HL-60 (cell line): Measurements from ENCODE around the gene DOK6.

Source experiments
- DNase-seq, 2 experiments: peaks; one replicate each; pipeline ENCODE4 v3.0.0-alpha.2; 2010 to 2020; ENCODE audit warnings: low read depth in 1 of 2, low spot score in 1 of 2
- H3K27ac ChIP-seq: fragments of 250-450 bp; sonication (Bioruptor Pico); replicated peaks from 2 replicates; pipeline ENCODE4 v1.5.1; 2020; ENCODE audit warnings: mild to moderate bottlenecking, moderate library complexity
- H3K27me3 ChIP-seq: fragments of 250-450 bp; sonication (Bioruptor Pico); 2 replicates; pipeline ENCODE4 v1.5.1; 2021; ENCODE audit warnings: mild to moderate bottlenecking, moderate library complexity; ENCODE audit not compliant: insufficient read depth, poor library complexity, severe bottlenecking
- H3K4me3 ChIP-seq: replicated peaks from 2 replicates; pipeline ENCODE4 v1.5.1; 2011; ENCODE audit warnings: mild to moderate bottlenecking, control low read depth, low read length; ENCODE audit not compliant: insufficient read depth
- CTCF ChIP-seq: IDR thresholded peaks from one replicate; pipeline ENCODE4 v1.5.1; 2011; ENCODE audit warnings: low read length, control low read depth, inconsistent platforms; ENCODE audit not compliant: insufficient read depth
- GABPA ChIP-seq: IDR thresholded peaks from 2 replicates; pipeline ENCODE4 v1.6.1; 2012; ENCODE audit warnings: low read depth
- POLR2AphosphoS5 ChIP-seq: IDR thresholded peaks from 2 replicates; pipeline ENCODE4 v1.6.1; 2012; ENCODE audit warnings: low read depth
- REST ChIP-seq: IDR thresholded peaks from 2 replicates; pipeline ENCODE4 v1.6.1; 2012; ENCODE audit warnings: low read depth; ENCODE audit not compliant: insufficient replicate concordance
- SPI1 ChIP-seq: IDR thresholded peaks from 2 replicates; pipeline ENCODE4 v1.6.1; 2012; ENCODE audit warnings: low read depth, mild to moderate bottlenecking, borderline replicate concordance

DOK6 gene

GRCh38 chr18:69648486-69648885 is 247.8 kb downstream of the DOK6 start:
- Histone ChIP-seq H3K27me3 (no peaks in the 10 kb centered on the region), H3K27ac (no peak overlapping the region), H3K4me3 (no peak overlapping the region)
- no peak for DNase-seq
- TF ChIP-seq SPI1 (no peak), POLR2AphosphoS5 (no peak), GABPA (no peak), REST (no peak), CTCF (no peak)

GRCh38 chr18:69649684-69650083 is 249.0 kb downstream of the DOK6 start:
- TF ChIP-seq CTCF (no peak), GABPA (no peak), POLR2AphosphoS5 (no peak), REST (no peak), SPI1 (no peak)
- H3K27me3 ChIP-seq = no peaks in the 10 kb centered on the region
- no peak overlapping the region for H3K4me3 ChIP-seq
- no peak overlapping the region for H3K27ac ChIP-seq
- no peak for DNase-seq

GRCh38 chr18:69651243-69651642 is 250.6 kb downstream of the DOK6 start:
- Histone ChIP-seq H3K27ac (no peak overlapping the region), H3K27me3 (no peaks in the 10 kb centered on the region), H3K4me3 (no peak overlapping the region)
- no peak for DNase-seq
- TF ChIP-seq POLR2AphosphoS5 (no peak), SPI1 (no peak), CTCF (no peak), REST (no peak), GABPA (no peak)
